Lower lobe of right lung (tissue), 2 donors: Measurements from ENCODE around the gene CDH26. TPM values are rescaled to one million over a fixed set of nuclear protein-coding genes. Genes with fewer than 3 reads are reported as not detected.

Source experiments
- ATAC-seq, 2 donors: fragments of 200-7000 bp; cut with Tn5 transposase; one replicate each; pipeline ENCODE4 v1.9.1; 2020 to 2022; ENCODE audit warnings: mild to moderate bottlenecking in 2 of 2, moderate library complexity in 2 of 2
- DNase-seq: peaks from one replicate; pipeline ENCODE4 v3.0.0-alpha.2; 2020
- H3K27ac ChIP-seq: fragments of 200-600 bp; one replicate; pipeline ENCODE4 v1.8.0; 2022
- H3K27me3 ChIP-seq: fragments of 200-600 bp; one replicate; pipeline ENCODE4 v1.8.0; 2022; ENCODE audit warnings: low read depth
- H3K36me3 ChIP-seq: fragments of 200-600 bp; one replicate; pipeline ENCODE4 v1.8.0; 2022; ENCODE audit warnings: mild to moderate bottlenecking
- H3K4me1 ChIP-seq: fragments of 200-600 bp; one replicate; pipeline ENCODE4 v1.8.0; 2022
- H3K4me3 ChIP-seq: fragments of 200-600 bp; one replicate; pipeline ENCODE4 v1.8.0; 2022; ENCODE audit warnings: mild to moderate bottlenecking
- H3K9me3 ChIP-seq: fragments of 200-600 bp; one replicate; pipeline ENCODE4 v1.8.0; 2022
- CTCF ChIP-seq: fragments of 200-600 bp; IDR thresholded peaks from one replicate; pipeline ENCODE4 v1.8.0; 2022; ENCODE audit warnings: antibody characterized with exemption, mild to moderate bottlenecking
- intact Hi-C: fragments of 100-400 bp; cut with DNase I; formaldehyde crosslinking; loops from one replicate; pipeline ENCODE4 v1.11.0; 2022
- total RNA-seq: library from RNA; stranded (reverse); fragmentation: NEBNext Ultra II Directional; extraction: Animal tissue kit (Norgen Biotek cat#: 25700); gene quantifications from one replicate; pipeline ENCODE4 v1.2.1, GENCODE V29; 2021
- donor health status: DM: no; HTN: yes; CAD: no; lungs with severe emphysema.

The CDH26 gene
- total RNA-seq, 1 donor from 2014 or later = 8.4 TPM

GRCh38 chr20:60046860-60047259 is 88.6 kb downstream of the CDH26 start:
- peaks cover 3% of the 10 kb centered on the region for H3K27me3 ChIP-seq
- ATAC-seq (no peak), DNase-seq (no peak)
- no peak for TF ChIP-seq CTCF
- H3K4me3 ChIP-seq = no peak overlapping the region
- no peaks in the 10 kb centered on the region for H3K36me3 ChIP-seq
- intact Hi-C loops = no loop called here
- H3K4me1 ChIP-seq = no peaks in the 10 kb centered on the region
- H3K9me3 ChIP-seq = no peaks in the 10 kb centered on the region
- H3K27ac ChIP-seq = peak overlapping the region; percentile 57

- ATAC-seq (no peak), DNase-seq (no peak)
- Histone ChIP-seq H3K4me1 (peaks cover 16% of the 10 kb centered on the region), H3K4me3 (no peak overlapping the region), H3K9me3 (no peaks in the 10 kb centered on the region), H3K27me3 (peaks cover 3% of the 10 kb centered on the region), H3K27ac (no peak overlapping the region), H3K36me3 (no peaks in the 10 kb centered on the region)
- intact Hi-C loops = no loop called here
- no peak for TF ChIP-seq CTCF
These were observed 90.7 kb downstream of the CDH26 start for GRCh38 chr20:60048634-60049521.

GRCh38 chr20:60049601-60050000 is 91.4 kb downstream of the CDH26 start:
- H3K36me3 ChIP-seq = no peaks in the 10 kb centered on the region
- H3K4me1 ChIP-seq = peaks cover 17% of the 10 kb centered on the region
- intact Hi-C loops = no loop called here
- DNase-seq (no peak), ATAC-seq (no peak)
- H3K27me3 ChIP-seq = peaks cover 3% of the 10 kb centered on the region
- H3K4me3 ChIP-seq = no peak overlapping the region
- no peak overlapping the region for H3K27ac ChIP-seq
- no peak for TF ChIP-seq CTCF
- no peaks in the 10 kb centered on the region for H3K9me3 ChIP-seq

GRCh38 chr20:60050193-60050947 is 92.1 kb downstream of the CDH26 start:
- intact Hi-C loops = no loop called here
- Histone ChIP-seq H3K27ac (no peak overlapping the region), H3K27me3 (peaks cover 3% of the 10 kb centered on the region), H3K4me3 (no peak overlapping the region), H3K36me3 (no peaks in the 10 kb centered on the region), H3K4me1 (peaks cover 25% of the 10 kb centered on the region), H3K9me3 (no peaks in the 10 kb centered on the region)
- DNase-seq (no peak), ATAC-seq (peak; percentile 56 to 63)
- TF ChIP-seq CTCF = peak; percentile 41

GRCh38 chr20:60051911-60052310 is 93.7 kb downstream of the CDH26 start:
- intact Hi-C loops = no loop called here
- Histone ChIP-seq H3K27ac (no peak overlapping the region), H3K9me3 (no peaks in the 10 kb centered on the region), H3K4me1 (peaks cover 27% of the 10 kb centered on the region), H3K4me3 (no peak overlapping the region), H3K27me3 (peaks cover 3% of the 10 kb centered on the region), H3K36me3 (no peaks in the 10 kb centered on the region)
- no peak for ATAC-seq
- no peak for DNase-seq
- TF ChIP-seq CTCF = no peak
